HG02938 (cell line): ENCODE results near the gene P3H2.
A peak's percentile ranks its signal among the peaks of the same experiment; 100 is the strongest.

Experiments used
- ATAC-seq: cut with Tn5 transposase; IDR thresholded peaks from one replicate; pipeline ENCODE4 v1.9.1; 2021; ENCODE audit warnings: mild to moderate bottlenecking, moderate library complexity; ENCODE audit not compliant: unreplicated experiment

Gene P3H2

GRCh38 chr3:189988854-189989253, 131.8 kb downstream of the P3H2 start:
- no peak for ATAC-seq

GRCh38 chr3:189988322-189988721, 132.4 kb downstream of the P3H2 start:
- no peak for ATAC-seq

DNA sequence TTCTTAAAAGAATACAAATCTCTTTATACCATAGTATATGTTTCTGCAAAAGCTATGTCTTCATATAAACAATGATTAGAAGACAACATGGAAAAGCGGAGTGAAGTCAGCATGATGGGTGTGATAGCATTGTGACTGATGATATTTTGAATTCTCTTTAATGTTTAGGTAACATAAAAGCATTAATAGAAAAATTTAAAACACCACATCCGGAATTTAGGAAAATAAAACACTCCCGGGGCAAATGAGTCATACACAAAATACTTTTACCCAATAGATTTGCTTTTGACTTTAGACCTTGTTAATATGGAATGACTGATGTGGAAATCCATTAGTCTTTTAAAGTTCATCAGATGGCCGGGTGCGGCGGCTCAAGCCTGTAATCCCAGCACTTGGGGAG, 134.7 kb downstream of the P3H2 start:
- no peak for ATAC-seq

DNA sequence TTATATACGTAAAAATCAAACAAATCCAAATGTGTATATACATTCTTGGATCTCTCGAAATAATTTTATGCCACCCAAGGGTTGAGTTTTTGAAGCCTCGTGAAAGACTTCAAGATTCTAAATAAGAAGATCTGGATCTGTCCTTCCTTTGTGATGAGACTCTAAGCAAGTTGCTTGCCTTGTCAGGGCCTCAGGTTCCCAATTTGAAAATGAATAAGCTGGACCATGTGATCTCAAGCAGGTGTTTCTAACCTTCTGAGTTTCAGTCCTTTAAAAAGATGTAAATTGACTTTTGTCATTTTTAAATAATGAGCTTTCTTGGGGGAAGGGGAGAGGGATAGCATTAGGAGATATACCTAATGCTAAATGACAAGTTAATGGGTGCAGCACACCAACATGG, 137.1 kb downstream of the P3H2 start:
- ATAC-seq, result no peak

GRCh38 chr3:189982321-189982945, 138.3 kb downstream of the P3H2 start:
- no peak for ATAC-seq

DNA sequence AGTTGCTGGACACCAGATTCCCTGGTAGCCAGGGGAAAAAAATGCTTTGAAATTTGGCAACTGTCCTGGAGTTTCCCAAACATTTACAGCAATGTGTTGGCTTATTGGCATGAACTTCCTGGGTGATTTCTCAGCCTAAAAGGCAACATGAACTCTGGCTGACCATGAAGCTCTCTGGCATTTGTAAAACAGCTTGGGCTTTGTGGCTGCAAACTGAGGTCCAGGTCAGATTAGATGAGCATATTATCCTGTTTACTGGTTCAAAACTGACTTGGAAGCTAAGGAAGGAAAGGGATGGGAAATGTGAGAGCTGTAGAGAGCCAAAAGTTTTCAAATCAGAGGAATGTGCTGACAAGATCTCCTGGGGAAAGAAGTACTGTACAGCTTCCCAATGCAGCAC, 139.0 kb downstream of the P3H2 start:
- ATAC-seq, result no peak

- ATAC-seq, result no peak
These were observed 141.9 kb downstream of the P3H2 start for GRCh38 chr3:189978753-189979152.

GRCh38 chr3:189977174-189977573, 143.5 kb downstream of the P3H2 start:
- no peak for ATAC-seq

DNA sequence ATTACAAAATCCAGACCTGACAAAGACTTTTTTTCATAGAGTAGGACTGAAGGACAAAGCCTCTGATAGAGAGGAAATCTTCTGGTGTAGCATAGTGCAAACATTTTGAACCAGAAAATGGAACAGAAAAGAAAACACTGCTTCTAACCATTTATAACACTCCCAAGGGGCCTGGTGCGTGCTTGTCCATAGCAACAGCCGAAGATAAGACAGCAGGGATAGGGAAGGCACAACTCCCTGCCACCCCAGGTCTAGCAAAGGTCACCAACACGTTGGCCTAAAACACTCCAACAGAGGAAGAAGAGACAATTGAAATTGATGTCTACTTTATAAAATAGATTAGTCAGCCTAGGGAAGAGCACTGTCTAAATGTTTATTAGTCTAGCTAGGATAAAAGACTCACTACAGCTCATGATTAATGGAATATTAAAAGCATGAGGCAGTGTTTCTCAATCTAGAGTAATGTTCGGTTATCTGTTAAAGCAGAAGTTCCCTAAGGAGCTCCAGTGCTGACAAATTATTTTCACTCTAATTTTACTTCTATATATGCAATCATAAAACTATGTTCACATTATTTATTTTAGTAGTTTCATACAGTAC, 145.2 kb downstream of the P3H2 start:
- no peak for ATAC-seq

- no peak for ATAC-seq
These were observed 146.3 kb downstream of the P3H2 start for GRCh38 chr3:189974359-189974758.

DNA sequence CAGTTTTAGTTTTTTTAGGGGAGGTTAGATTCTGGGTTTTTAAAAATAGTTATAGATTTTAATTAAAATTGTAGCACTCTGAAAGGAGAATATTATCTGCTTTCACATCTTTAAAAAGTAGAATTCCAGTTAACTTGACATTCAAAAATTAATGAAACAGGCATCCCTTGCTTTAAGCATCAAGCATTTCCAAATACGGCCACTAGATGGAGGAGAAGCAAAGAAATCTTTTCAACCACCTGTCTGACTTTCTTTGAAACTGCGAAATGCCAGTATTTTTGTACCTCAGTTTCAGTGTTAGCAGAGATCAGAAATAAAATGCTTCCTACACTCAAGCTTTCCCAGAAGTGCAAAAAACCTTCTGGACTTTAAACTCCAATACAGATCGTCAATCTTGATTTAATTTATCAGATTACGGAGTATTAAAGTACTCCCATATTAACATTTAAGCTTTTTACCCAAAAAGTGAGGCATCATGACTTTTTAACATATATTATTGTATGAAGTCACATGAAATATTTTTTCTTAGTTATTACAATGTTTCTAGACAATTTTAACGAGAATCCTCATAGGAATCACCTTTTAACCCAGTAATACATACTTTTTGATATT, 153.3 kb downstream of the P3H2 start:
- peak; percentile 84 for ATAC-seq

GRCh38 chr3:189966843-189967242, 153.9 kb downstream of the P3H2 start:
- ATAC-seq, result peak; percentile 74

GRCh38 chr3:189964623-189965332, 155.9 kb downstream of the P3H2 start:
- ATAC-seq, result no peak

DNA sequence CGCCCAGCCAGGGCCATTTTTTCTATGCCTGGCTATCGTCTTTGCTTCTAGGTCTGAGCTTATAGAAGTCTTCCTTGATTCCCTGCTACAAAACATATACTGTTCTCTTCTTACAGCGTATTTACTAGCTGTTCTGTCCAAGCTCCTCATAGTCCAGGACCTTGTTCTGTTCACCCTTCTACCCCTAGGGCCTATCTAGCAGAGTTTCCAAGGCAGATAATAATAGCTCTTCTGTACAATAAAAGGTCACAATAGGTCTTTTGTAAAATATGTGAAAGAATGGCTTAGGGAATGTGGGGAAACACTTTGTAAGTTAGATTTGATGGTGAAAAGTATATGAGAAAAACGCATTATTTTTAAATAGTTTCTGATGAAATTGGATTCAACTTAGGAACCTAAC, 158.2 kb downstream of the P3H2 start:
- ATAC-seq, result no peak

- ATAC-seq, result peak; percentile 90
These were observed 159.1 kb downstream of the P3H2 start for GRCh38 chr3:189961522-189962161.

DNA sequence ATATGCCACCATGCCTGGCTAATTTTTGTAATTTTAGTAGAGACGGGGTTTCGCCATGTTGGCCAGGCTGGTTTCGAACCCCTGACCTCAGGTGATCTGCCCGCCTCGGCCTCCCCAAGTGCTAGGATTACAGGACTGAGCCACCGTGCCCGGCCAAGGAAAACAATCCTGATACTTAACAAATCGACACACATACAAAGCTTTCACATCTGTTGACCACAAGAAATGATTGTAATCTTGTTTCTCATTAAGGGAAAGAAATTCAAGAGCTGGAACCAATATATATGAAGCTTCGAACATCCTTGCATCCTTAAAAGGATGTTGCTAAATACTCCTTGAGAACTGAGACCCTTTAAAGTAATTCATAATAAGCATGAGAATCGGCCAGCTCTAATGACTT, 159.6 kb downstream of the P3H2 start:
- ATAC-seq, result peak; percentile 7

DNA sequence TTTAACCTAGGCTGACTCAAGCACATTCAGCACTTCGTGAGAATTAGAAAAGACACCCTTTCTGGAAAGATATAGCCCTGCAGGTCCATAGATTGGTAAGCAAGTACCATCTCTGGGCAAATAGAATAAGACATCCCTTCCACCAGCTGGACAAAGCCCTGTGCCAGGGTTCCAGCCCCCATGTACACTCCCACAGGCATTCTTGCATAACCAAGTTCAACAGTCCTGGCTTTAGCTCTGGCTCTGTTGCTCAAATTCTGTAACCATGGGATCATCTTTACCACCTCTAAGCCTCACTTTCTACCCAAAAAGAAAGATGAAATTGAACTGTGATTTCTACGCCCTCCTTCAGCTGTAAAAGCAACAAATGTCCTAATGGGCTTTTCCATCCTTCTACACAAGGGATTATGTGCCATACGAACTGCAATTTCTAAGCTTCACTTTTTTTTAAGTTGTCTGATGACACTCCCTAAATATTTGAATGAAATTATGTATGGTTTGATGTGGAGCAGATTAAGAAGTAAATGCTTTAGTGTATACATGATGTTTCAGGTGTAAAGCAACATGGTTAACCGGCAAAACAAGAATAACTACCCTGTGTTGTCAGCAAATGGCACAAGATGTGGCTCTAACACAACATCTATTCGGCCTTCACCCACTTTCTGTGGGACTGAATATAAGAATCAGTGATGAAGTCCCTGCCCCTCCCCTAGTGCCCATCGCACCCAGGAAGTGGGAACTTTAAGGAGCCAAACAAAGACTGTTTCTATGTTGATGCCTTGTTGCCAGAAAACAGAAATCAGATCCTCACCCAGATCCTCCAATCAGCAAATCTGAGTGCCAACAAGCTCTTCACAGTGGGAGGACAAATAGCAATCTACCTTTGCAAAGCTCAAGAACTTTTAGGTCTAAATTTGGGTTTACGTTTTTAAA, 165.7 kb downstream of the P3H2 start:
- ATAC-seq, result no peak

DNA sequence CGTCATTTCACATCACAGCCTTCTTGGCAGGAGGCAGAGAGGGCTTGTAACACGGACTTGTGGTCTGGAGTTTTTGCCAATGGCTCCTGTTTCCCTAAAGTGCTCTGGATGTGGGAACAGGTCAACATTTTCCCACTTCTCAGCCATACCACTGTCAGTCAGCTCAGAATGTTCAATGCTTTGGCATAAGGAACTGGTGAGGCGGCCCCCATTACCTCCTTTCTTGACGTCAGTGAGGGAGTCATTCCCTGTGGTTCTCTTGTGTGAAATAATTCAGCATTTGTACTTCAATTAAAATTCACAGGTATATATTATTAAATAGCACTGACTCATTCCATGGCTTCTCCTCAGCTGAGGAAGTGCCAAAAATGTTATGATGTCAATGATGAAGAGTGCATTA, 167.1 kb downstream of the P3H2 start:
- ATAC-seq, result no peak

DNA sequence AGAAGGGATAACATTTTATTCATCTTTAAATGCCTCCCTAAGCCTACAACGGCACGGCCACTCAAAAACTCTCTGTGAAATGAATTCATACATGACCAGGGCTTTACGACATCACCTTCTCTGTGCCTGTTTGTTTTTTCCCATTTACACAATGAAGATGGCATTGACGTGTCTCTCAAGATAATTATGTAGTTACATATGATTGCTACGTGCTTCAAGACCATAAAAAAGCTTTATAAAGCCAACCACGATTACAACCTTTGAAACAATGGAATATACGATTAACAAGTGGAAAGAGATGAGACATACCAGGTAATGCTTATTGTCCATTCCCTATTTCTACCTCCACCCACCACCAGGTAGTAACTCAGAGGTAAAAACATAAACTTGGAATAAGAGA, 168.4 kb downstream of the P3H2 start:
- ATAC-seq, result no peak

DNA sequence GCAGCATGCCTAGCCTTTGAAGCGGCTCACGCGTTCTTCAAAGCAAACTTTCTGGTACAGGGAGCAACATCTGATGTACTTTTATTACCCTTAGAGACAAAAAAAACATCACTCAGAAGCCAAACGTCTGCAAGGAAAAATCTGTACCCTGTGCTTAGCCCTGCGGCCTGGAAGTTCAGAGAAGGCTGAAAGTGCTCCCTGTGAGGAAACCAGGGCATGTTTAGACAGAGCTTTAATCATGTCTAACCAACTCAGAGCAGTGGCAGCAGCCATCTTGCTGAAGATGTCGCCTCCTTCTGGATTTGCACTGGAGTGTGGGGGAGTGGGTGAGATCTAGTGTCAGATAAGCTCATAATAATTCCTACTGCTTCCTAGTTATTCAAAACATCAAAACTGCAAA, 170.4 kb downstream of the P3H2 start:
- ATAC-seq, result no peak
